Upper lobe of left lung (tissue), 6 donors: Measurements from ENCODE around the gene SCYGR7. TPM values are rescaled to one million over a fixed set of nuclear protein-coding genes. Genes with fewer than 3 reads are reported as not detected.

Experiments
- ATAC-seq, 2 donors: fragments of 200-7000 bp; cut with Tn5 transposase; one replicate each; pipeline ENCODE4 v1.9.1; 2022; ENCODE audit warnings: mild to moderate bottlenecking in 2 of 2, moderate library complexity in 2 of 2; ENCODE audit not compliant: low FRiP score in 2 of 2
- DNase-seq, 2 donors: peaks; one replicate each; pipeline ENCODE4 v3.0.0-alpha.2; 2019 to 2020
- H3K27ac ChIP-seq, 4 donors: fragments of 200-600 bp; sonication (generic); one replicate each; pipeline ENCODE4 v1.5.1; 2016 to 2019
- H3K27me3 ChIP-seq, 4 donors: fragments of 200-600 bp; sonication (generic); one replicate each; pipeline ENCODE4 v1.5.1; 2017 to 2019
- H3K36me3 ChIP-seq, 4 donors: fragments of 200-600 bp; sonication (generic); one replicate each; pipeline ENCODE4 v1.5.1; 2016 to 2019
- H3K4me1 ChIP-seq, 4 donors: fragments of 200-600 bp; sonication (generic); one replicate each; pipeline ENCODE4 v1.5.1; 2018 to 2019
- H3K4me3 ChIP-seq, 4 donors: fragments of 200-600 bp; sonication (generic); one replicate each; pipeline ENCODE4 v1.5.1; 2017 to 2019; ENCODE audit warnings: mild to moderate bottlenecking in 2 of 4, moderate library complexity in 1 of 4
- H3K9me3 ChIP-seq, 4 donors: fragments of 200-600 bp; sonication (generic); one replicate each; pipeline ENCODE4 v1.5.1; 2018 to 2019
- EP300 ChIP-seq, 4 donors: sonication (generic); formaldehyde crosslinking; IDR thresholded peaks; one replicate each; pipeline ENCODE4 v1.5.1; 2017; ENCODE audit warnings: antibody characterized with exemption in 4 of 4, control low read depth in 2 of 4
- POLR2A ChIP-seq, 4 donors: fragments of 450-650 bp; IDR thresholded peaks; one replicate each; pipeline ENCODE4 v1.5.1; 2016 to 2017; ENCODE audit warnings: antibody characterized with exemption in 4 of 4, mild to moderate bottlenecking in 2 of 4
- POLR2AphosphoS5 ChIP-seq, 2 donors: sonication (generic); formaldehyde crosslinking; IDR thresholded peaks; one replicate each; pipeline ENCODE4 v1.5.1; 2017; ENCODE audit warnings: antibody characterized with exemption in 2 of 2
- WGBS, 2 donors: methylation state at CpG; one replicate each; pipeline ENCODE4 v1.1.5; 2017 to 2018; 5-methylcytosine and 5-hydroxymethylcytosine counted together
- small RNA-seq, 4 donors: library from RNA; depleted of rRNA; stranded (forward); fragments of <200 nt; gene quantifications; one replicate each; pipeline ENCODE3, GENCODE V24; 2016
- total RNA-seq, 6 donors: library from RNA; depleted of rRNA in 4 of 6; stranded (reverse); fragments of >200 nt in 4 of 6; gene quantifications; one replicate each; pipeline versions ENCODE4 v1.1.0 to v1.2.1, GENCODE V29; 2016 to 2021
- TF ChIP-seq, protein P1 (sequence below), 6 experiments: fragments of 450-650 bp in 4 of 6; fragments of 200-600 bp in 2 of 6; sonication (generic) in 2 of 6; IDR thresholded peaks; one replicate each; pipeline ENCODE4 v1.5.1; 2016 to 2019; ENCODE audit warnings: antibody characterized with exemption in 6 of 6
- donor health status: DM: no; HTN: no; CAD: no; lungs with moderate emphysema.
- donor health status: DM: no; HTN: yes; CAD: no; lungs with severe emphysema.

The SCYGR7 gene
- total RNA-seq, 6 donors from 2014 or later, result not detected

DNA sequence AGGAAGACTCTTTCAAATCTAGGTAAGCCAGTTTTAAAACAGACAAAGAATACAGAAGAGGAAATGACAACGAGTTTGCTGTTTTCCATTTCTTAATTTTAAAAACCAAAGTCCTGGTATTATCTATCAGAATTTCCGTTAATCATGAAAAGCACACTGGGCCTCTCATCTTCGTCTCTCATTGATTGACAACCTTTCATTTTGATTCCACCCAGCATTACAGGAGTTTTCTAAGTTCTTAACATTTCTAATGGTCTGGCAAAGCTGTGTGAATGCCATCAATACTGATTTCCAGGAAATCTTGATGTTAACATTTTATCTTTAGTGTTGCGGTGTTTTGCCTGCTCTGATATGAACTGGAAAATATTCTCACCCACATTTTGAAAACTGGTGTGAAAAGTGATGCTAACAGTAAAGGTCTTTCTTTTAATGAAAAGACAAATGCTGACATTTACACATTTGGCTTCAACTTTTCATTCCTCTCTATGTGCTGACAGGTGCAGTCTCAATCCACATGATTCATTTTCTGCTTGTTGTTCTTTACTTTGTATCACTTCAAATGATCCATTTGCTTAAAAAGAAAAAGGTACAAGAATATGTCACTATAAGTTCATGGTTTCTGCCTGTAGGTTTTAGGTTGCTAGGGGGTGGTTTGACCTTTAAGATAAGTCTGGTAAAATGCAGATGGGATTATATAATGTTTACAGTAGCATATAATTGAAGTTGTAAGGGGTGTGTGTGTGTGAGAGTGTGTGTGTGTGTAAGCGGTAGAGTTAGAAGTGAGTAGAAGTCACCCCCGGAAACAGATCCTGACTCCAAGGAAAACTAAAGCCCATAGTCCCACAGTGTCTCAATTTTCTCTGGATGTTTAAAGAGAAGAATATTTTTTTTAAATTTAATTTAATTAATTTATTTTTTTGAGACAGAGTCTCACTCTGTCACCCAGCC lies 47.0 kb downstream of the SCYGR7 start:
- no peaks in the 10 kb centered on the region for H3K4me1 ChIP-seq
- ATAC-seq, result no peak

More for the DNA sequence above, 47.0 kb downstream of the SCYGR7 start:
- TF ChIP-seq POLR2A (IDR thresholded peaks at IDR 0.05) (no peak), POLR2AphosphoS5 (IDR thresholded peaks at IDR 0.05) (no peak), EP300 (IDR thresholded peaks at IDR 0.05) (no peak)
- TF ChIP-seq, protein P1, sequence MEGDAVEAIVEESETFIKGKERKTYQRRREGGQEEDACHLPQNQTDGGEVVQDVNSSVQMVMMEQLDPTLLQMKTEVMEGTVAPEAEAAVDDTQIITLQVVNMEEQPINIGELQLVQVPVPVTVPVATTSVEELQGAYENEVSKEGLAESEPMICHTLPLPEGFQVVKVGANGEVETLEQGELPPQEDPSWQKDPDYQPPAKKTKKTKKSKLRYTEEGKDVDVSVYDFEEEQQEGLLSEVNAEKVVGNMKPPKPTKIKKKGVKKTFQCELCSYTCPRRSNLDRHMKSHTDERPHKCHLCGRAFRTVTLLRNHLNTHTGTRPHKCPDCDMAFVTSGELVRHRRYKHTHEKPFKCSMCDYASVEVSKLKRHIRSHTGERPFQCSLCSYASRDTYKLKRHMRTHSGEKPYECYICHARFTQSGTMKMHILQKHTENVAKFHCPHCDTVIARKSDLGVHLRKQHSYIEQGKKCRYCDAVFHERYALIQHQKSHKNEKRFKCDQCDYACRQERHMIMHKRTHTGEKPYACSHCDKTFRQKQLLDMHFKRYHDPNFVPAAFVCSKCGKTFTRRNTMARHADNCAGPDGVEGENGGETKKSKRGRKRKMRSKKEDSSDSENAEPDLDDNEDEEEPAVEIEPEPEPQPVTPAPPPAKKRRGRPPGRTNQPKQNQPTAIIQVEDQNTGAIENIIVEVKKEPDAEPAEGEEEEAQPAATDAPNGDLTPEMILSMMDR (IDR thresholded peaks at IDR 0.05), result no peak
- H3K4me3 ChIP-seq, result no peak overlapping the region
- H3K9me3 ChIP-seq, result no peaks in the 10 kb centered on the region
- no peak for DNase-seq
- H3K36me3 ChIP-seq, result no peaks in the 10 kb centered on the region
- H3K27me3 ChIP-seq, result no peaks in the 10 kb centered on the region
- no peak overlapping the region for H3K27ac ChIP-seq
- 78 to 86% methylated on average over 6 of the region's 6 CpGs for WGBS, 2 donors

Small RNA genes within 50 kb of the gene (small RNA-seq; reads per million reads assigned to genes)
- gene RNA5SP121 (0 reads per million in 4 donors), gene SNRPGP8 (0 reads per million in 4 donors)

Other genes starting within 250 kb of the SCYGR7 start
- gene SCYGR2, start 129.4 kb upstream of the SCYGR7 start, total RNA-seq, result not detected
- gene SCYGR3, start 113.5 kb upstream of the SCYGR7 start, total RNA-seq, result not detected
- gene SCYGR4, start 110.8 kb upstream of the SCYGR7 start, total RNA-seq, result not detected
- gene SCYGR5, start 61.5 kb upstream of the SCYGR7 start, total RNA-seq, result not detected
- 10 to 100 TPM; 12.6 to 53.4 (median 32.1) TPM for gene SLC19A3, start 10.3 kb upstream of the SCYGR7 start, total RNA-seq
- not detected for gene SCYGR6, start 3.6 kb upstream of the SCYGR7 start, total RNA-seq
- gene SCYGR8, start 17.6 kb downstream of the SCYGR7 start, total RNA-seq, result not detected
- gene CCL20, start 85.5 kb downstream of the SCYGR7 start, total RNA-seq, result 1 to 10 TPM in 4 of 6 donors, under 1 TPM in 1, not detected in 1; 0.66 to 8.6 (median 3.8) TPM
- 10 to 100 TPM in 1 of 6 donors, 1 to 10 TPM in 4, under 1 TPM in 1; 0.66 to 18.7 (median 4.5) TPM for gene DAW1, start 143.3 kb downstream of the SCYGR7 start, total RNA-seq